Neural progenitor cell (in vitro differentiated cells): ENCODE results near the gene NDUFAF2. TPM values are rescaled to one million over a fixed set of nuclear protein-coding genes. Genes with fewer than 3 reads are reported as not detected.

Source experiments
- DNase-seq: peaks from one replicate; pipeline ENCODE4 v3.0.0-alpha.2; 2016; ENCODE audit warnings: low spot score
- H2AFZ ChIP-seq: fragments of 200-600 bp; sonication (generic); replicated peaks from 2 replicates; pipeline ENCODE4 v1.6.1; 2016; ENCODE audit warnings: antibody characterized with exemption
- H3F3A ChIP-seq: fragments of 200-600 bp; sonication (generic); 2 replicates; pipeline ENCODE4 v1.6.1; 2016; ENCODE audit warnings: antibody characterized with exemption, low read depth
- H3K27ac ChIP-seq: fragments of 200-600 bp; sonication (generic); 2 replicates; pipeline ENCODE4 v1.5.1; 2016; ENCODE audit warnings: mild to moderate bottlenecking
- H3K27me3 ChIP-seq: fragments of 200-600 bp; sonication (generic); 2 replicates; pipeline ENCODE4 v1.6.1; 2016; ENCODE audit warnings: mild to moderate bottlenecking, moderate library complexity
- H3K36me3 ChIP-seq: fragments of 200-600 bp; sonication (generic); 2 replicates; pipeline ENCODE4 v1.5.1; 2016
- H3K4me1 ChIP-seq: fragments of 200-600 bp; sonication (generic); 2 replicates; pipeline ENCODE4 v1.6.1; 2016; ENCODE audit warnings: mixed run types
- H3K4me2 ChIP-seq: fragments of 200-600 bp; sonication (generic); 2 replicates; pipeline ENCODE4 v1.6.1; 2016
- H3K4me3 ChIP-seq: fragments of 200-600 bp; sonication (generic); 2 replicates; pipeline ENCODE4 v1.5.1; 2016
- H3K79me2 ChIP-seq: fragments of 200-600 bp; sonication (generic); 2 replicates; pipeline ENCODE4 v1.6.1; 2016; ENCODE audit warnings: low read depth
- H3K9ac ChIP-seq: fragments of 200-600 bp; sonication (generic); 2 replicates; pipeline ENCODE4 v1.6.1; 2016
- H3K9me3 ChIP-seq: fragments of 200-600 bp; sonication (generic); 2 replicates; pipeline ENCODE4 v1.5.1; 2016; ENCODE audit warnings: low read depth
- H4K20me1 ChIP-seq: fragments of 200-600 bp; sonication (generic); 2 replicates; pipeline ENCODE4 v1.6.1; 2016; ENCODE audit warnings: low read depth
- H3K27ac Mint-ChIP-seq: 3 replicates; pipeline ENCODE4 v1.8.0; 2021; ENCODE audit warnings: mixed read lengths
- H3K27me3 Mint-ChIP-seq: 2 replicates; pipeline ENCODE4 v1.8.0; 2022; ENCODE audit warnings: low read depth, mild to moderate bottlenecking, inconsistent platforms, moderate library complexity, mixed read lengths; ENCODE audit not compliant: insufficient read depth
- H3K36me3 Mint-ChIP-seq: 3 replicates; pipeline ENCODE4 v1.8.0; 2021; ENCODE audit warnings: mixed read lengths
- H3K4me1 Mint-ChIP-seq: 3 replicates; pipeline ENCODE4 v1.8.0; 2021; ENCODE audit warnings: mixed read lengths
- H3K4me3 Mint-ChIP-seq: 3 replicates; pipeline ENCODE4 v1.8.0; 2021; ENCODE audit warnings: mild to moderate bottlenecking, moderate library complexity, mixed read lengths
- H3K9me3 Mint-ChIP-seq: 3 replicates; pipeline ENCODE4 v1.8.0; 2020; ENCODE audit warnings: mixed read lengths
- EZH2 ChIP-seq: fragments of 200-600 bp; sonication (generic); IDR thresholded peaks from 2 replicates; pipeline ENCODE4 v1.6.1; 2017; ENCODE audit warnings: antibody characterized with exemption, mild to moderate bottlenecking, moderate library complexity
- EZH2phosphoT487 ChIP-seq: fragments of 200-600 bp; sonication (generic); IDR thresholded peaks from 2 replicates; pipeline ENCODE4 v1.6.1; 2017; ENCODE audit warnings: antibody characterized with exemption
- total RNA-seq: library from RNA; depleted of rRNA; stranded (reverse); fragments of >200 nt; gene quantifications from 2 replicates; pipeline ENCODE4 v1.2.3, GENCODE V29; 2015; ENCODE audit warnings: low replicate concordance
- TF ChIP-seq, protein P1 (sequence below): fragments of 200-600 bp; sonication (generic); IDR thresholded peaks from 2 replicates; pipeline ENCODE4 v1.5.1; 2017; ENCODE audit warnings: antibody characterized with exemption, mild to moderate bottlenecking

The NDUFAF2 gene
- total RNA-seq, 1 donor from 2014 or later: 42.1 TPM

DNA sequence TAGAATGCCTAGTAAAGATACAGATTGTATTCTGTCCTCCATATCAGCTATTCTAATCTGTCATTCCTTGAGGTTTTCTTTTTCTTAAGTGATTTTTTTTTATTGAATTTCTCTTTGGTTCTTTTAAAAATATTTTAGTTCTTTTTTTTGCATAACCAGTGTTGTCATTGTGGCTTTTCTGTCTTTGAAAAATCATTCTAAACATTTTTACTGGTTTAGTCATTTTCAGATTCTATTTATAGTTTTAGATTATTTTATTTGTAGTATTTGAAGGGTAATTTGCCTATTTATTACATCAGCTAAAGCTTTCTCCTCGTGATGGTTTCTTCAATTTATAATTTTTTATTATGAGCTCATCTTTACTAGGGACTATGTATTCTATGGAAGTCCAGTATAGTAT, 78.1 kb downstream of the NDUFAF2 start:
- Histone ChIP-seq H3K79me2 (peaks cover 5% of the 10 kb centered on the region), H4K20me1 (no peaks in the 10 kb centered on the region), H3K27ac (no peak overlapping the region), H3K36me3 (no peaks in the 10 kb centered on the region), H3K4me3 (no peak overlapping the region), H3K27me3 (no peaks in the 10 kb centered on the region), H3K9ac (no peak overlapping the region), H3F3A (no peaks in the 10 kb centered on the region), H3K4me2 (no peak overlapping the region), H3K9me3 (no peaks in the 10 kb centered on the region), H3K4me1 (no peaks in the 10 kb centered on the region), H2AFZ (no peak overlapping the region)
- no peak for TF ChIP-seq EZH2phosphoT487
- no peak for TF ChIP-seq EZH2
- TF ChIP-seq, protein P1, sequence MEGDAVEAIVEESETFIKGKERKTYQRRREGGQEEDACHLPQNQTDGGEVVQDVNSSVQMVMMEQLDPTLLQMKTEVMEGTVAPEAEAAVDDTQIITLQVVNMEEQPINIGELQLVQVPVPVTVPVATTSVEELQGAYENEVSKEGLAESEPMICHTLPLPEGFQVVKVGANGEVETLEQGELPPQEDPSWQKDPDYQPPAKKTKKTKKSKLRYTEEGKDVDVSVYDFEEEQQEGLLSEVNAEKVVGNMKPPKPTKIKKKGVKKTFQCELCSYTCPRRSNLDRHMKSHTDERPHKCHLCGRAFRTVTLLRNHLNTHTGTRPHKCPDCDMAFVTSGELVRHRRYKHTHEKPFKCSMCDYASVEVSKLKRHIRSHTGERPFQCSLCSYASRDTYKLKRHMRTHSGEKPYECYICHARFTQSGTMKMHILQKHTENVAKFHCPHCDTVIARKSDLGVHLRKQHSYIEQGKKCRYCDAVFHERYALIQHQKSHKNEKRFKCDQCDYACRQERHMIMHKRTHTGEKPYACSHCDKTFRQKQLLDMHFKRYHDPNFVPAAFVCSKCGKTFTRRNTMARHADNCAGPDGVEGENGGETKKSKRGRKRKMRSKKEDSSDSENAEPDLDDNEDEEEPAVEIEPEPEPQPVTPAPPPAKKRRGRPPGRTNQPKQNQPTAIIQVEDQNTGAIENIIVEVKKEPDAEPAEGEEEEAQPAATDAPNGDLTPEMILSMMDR: no peak
- DNase-seq: no peak
- H3K4me3 Mint-ChIP-seq: no peak overlapping the region
- H3K36me3 Mint-ChIP-seq: no peaks in the 10 kb centered on the region
- no peaks in the 10 kb centered on the region for H3K27me3 Mint-ChIP-seq
- H3K4me1 Mint-ChIP-seq: no peaks in the 10 kb centered on the region
- no peaks in the 10 kb centered on the region for H3K9me3 Mint-ChIP-seq
- H3K27ac Mint-ChIP-seq: no peak overlapping the region

- Histone ChIP-seq H3F3A (no peaks in the 10 kb centered on the region), H3K9me3 (no peaks in the 10 kb centered on the region), H3K9ac (no peak overlapping the region), H3K79me2 (peaks cover 5% of the 10 kb centered on the region), H3K4me3 (no peak overlapping the region), H4K20me1 (no peaks in the 10 kb centered on the region), H2AFZ (no peak overlapping the region), H3K27ac (no peak overlapping the region), H3K4me2 (no peak overlapping the region), H3K36me3 (no peaks in the 10 kb centered on the region), H3K27me3 (no peaks in the 10 kb centered on the region), H3K4me1 (no peaks in the 10 kb centered on the region)
- Mint-ChIP-seq H3K27me3 (no peaks in the 10 kb centered on the region), H3K4me1 (peaks cover 5% of the 10 kb centered on the region), H3K36me3 (no peaks in the 10 kb centered on the region), H3K9me3 (no peaks in the 10 kb centered on the region), H3K4me3 (no peak overlapping the region), H3K27ac (no peak overlapping the region)
- TF ChIP-seq, protein P1: no peak
- TF ChIP-seq EZH2phosphoT487 (no peak), EZH2 (no peak)
- no peak for DNase-seq
These were observed 81.0 kb downstream of the NDUFAF2 start for GRCh38 chr5:61026004-61026403.

- Histone ChIP-seq H3K4me3 (no peak overlapping the region), H3K27me3 (no peaks in the 10 kb centered on the region), H4K20me1 (no peaks in the 10 kb centered on the region), H2AFZ (no peak overlapping the region), H3K4me1 (no peaks in the 10 kb centered on the region), H3K9ac (no peak overlapping the region), H3F3A (no peaks in the 10 kb centered on the region), H3K79me2 (no peaks in the 10 kb centered on the region), H3K27ac (no peak overlapping the region), H3K9me3 (no peaks in the 10 kb centered on the region), H3K36me3 (no peaks in the 10 kb centered on the region), H3K4me2 (no peak overlapping the region)
- Mint-ChIP-seq H3K36me3 (no peaks in the 10 kb centered on the region), H3K9me3 (peaks cover 2% of the 10 kb centered on the region), H3K27me3 (no peaks in the 10 kb centered on the region), H3K27ac (no peak overlapping the region), H3K4me3 (no peak overlapping the region), H3K4me1 (peaks cover 5% of the 10 kb centered on the region)
- no peak for DNase-seq
- TF ChIP-seq EZH2: no peak
These were observed 83.4 kb downstream of the NDUFAF2 start for GRCh38 chr5:61028382-61028781.

- Histone ChIP-seq H2AFZ (no peak overlapping the region), H3K9ac (no peak overlapping the region), H3K79me2 (no peaks in the 10 kb centered on the region), H4K20me1 (no peaks in the 10 kb centered on the region), H3K27ac (no peak overlapping the region), H3K4me2 (no peak overlapping the region), H3K4me3 (no peak overlapping the region), H3F3A (no peaks in the 10 kb centered on the region), H3K36me3 (no peaks in the 10 kb centered on the region), H3K4me1 (no peaks in the 10 kb centered on the region), H3K9me3 (no peaks in the 10 kb centered on the region), H3K27me3 (no peaks in the 10 kb centered on the region)
- Mint-ChIP-seq H3K9me3 (peaks cover 2% of the 10 kb centered on the region), H3K27ac (no peak overlapping the region), H3K4me1 (peaks cover 5% of the 10 kb centered on the region), H3K27me3 (no peaks in the 10 kb centered on the region), H3K36me3 (no peaks in the 10 kb centered on the region), H3K4me3 (no peak overlapping the region)
- TF ChIP-seq, protein P1: no peak
- no peak for TF ChIP-seq EZH2
- TF ChIP-seq EZH2phosphoT487: no peak
- no peak for DNase-seq
These were observed 84.6 kb downstream of the NDUFAF2 start for GRCh38 chr5:61029456-61030162.
